Stimulated activated naive CD8-positive, alpha-beta T cell treated with anti-CD3 and anti-CD28 coated beads, Interleukin-15, amount 100 ng/mL, for 72 hours (primary cell): ENCODE measurements around the gene COG8.

Source experiments
- ATAC-seq: fragments of 150-1000 bp; cut with Tn5 transposase; 2 replicates; pipeline ENCODE4 v1.10.0; 2021; ENCODE audit warnings: mild to moderate bottlenecking, moderate library complexity
- DNase-seq, 2 donors: peaks; one replicate each; pipeline ENCODE4 v3.0.0; 2021 to 2022
- H3K27ac Mint-ChIP-seq, 2 donors: one replicate each; pipeline ENCODE4 v1.8.0; 2022; ENCODE audit warnings: mild to moderate bottlenecking in 2 of 2, mixed read lengths in 2 of 2, moderate library complexity in 2 of 2
- H3K27me3 Mint-ChIP-seq: one replicate; pipeline ENCODE4 v1.8.0; 2022; ENCODE audit warnings: mixed read lengths
- H3K4me1 Mint-ChIP-seq: one replicate; pipeline ENCODE4 v1.8.0; 2022; ENCODE audit warnings: mild to moderate bottlenecking, mixed read lengths
- H3K4me3 Mint-ChIP-seq, 2 donors: one replicate each; pipeline ENCODE4 v1.8.0; 2022; ENCODE audit warnings: mild to moderate bottlenecking in 2 of 2, mixed read lengths in 2 of 2, moderate library complexity in 1 of 2
- H3K9me3 Mint-ChIP-seq, 2 donors: one replicate each; pipeline ENCODE4 v1.8.0; 2022; ENCODE audit warnings: mixed read lengths in 2 of 2

Gene COG8

DNA sequence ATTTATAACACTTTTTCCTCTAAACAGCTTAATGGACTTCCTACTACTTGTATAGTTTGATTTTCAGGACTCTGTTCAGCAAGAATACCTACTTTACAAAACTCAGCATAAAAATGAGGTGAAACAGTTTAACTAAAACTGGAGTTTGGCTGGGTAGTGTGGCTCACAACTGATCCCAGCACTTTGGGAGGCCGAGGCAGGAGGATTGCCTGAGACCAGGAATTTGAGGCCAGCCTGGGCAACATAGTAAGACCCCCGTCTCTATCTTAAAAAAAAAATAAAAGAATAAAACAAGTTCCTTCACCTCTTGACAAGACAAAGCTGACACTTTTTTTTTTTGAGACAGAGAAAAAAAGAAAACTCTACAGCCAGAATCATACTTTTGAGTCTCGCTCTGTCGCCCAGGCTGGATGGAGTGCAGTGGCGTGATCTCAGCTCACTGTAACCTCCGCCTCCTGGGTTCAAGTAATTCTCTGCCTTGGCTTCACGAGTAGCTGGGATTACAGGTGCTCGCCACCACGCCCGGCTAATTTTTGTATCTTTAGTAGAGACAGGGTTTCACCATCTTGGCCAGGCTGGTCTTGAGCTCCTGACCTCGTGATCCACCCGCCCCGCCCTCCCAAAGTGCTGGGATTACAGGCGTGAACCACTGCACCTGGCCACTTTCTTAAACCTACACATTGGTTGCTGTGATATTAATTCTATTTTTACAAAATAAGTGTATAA is 11.6 kb downstream of the COG8 start:
- ATAC-seq (no peak), DNase-seq (no peak)
- peaks cover 85% of the 10 kb centered on the region for H3K4me1 Mint-ChIP-seq
- no peaks in the 10 kb centered on the region for H3K9me3 Mint-ChIP-seq
- peak overlapping the region; percentile 87 to 94 for H3K4me3 Mint-ChIP-seq
- no peaks in the 10 kb centered on the region for H3K27me3 Mint-ChIP-seq
- peak overlapping the region in 1 of 2 donors; percentile 52 for H3K27ac Mint-ChIP-seq

DNA sequence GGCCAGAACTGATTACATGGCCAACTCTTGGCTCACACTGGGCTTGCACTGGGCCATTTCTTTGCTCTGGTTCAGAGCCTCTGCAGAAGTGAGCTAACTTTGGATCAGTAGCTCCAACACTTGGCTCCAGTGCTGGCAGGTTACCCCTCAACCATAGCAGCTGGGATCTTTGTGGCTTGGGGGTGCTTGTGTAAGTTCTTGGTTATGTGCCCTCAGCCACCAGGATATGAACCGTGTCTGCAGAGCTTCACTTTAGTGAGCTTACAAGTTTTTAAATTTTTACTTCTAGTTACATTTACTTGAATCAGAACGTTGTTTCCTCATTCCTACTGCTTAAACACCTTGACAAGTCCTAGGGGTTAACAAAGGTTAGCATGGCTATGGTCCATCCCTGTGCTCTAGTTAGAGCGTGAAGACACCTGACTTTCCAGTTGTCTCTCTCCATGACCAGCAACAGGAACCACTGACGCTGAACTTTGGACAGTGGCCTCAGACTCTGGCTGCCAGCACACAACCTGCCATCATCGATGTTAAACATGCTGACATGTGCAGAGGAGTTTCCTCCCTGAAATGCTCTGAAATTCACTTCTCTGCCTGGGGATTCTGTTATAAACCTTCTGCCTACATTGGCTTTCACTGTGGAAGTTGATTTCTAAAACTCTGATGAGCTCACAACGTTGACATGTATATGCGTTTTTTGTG is 13.0 kb downstream of the COG8 start:
- peak overlapping the region; percentile 74 to 93 for H3K27ac Mint-ChIP-seq
- H3K4me1 Mint-ChIP-seq, result peaks cover 82% of the 10 kb centered on the region
- DNase-seq (no peak), ATAC-seq (no peak)
- H3K4me3 Mint-ChIP-seq, result peak overlapping the region; percentile 54 to 64
- no peaks in the 10 kb centered on the region for H3K9me3 Mint-ChIP-seq
- no peaks in the 10 kb centered on the region for H3K27me3 Mint-ChIP-seq

GRCh38 chr16:69325784-69326171 is 13.6 kb downstream of the COG8 start:
- H3K27me3 Mint-ChIP-seq, result no peaks in the 10 kb centered on the region
- no peaks in the 10 kb centered on the region for H3K9me3 Mint-ChIP-seq
- peaks cover 78% of the 10 kb centered on the region for H3K4me1 Mint-ChIP-seq
- DNase-seq (no peak), ATAC-seq (no peak)
- peak overlapping the region; percentile 54 to 64 for H3K4me3 Mint-ChIP-seq
- H3K27ac Mint-ChIP-seq, result peak overlapping the region; percentile 74 to 93

GRCh38 chr16:69324585-69325253 is 14.6 kb downstream of the COG8 start:
- no peak overlapping the region for H3K4me3 Mint-ChIP-seq
- H3K9me3 Mint-ChIP-seq, result no peaks in the 10 kb centered on the region
- no peaks in the 10 kb centered on the region for H3K27me3 Mint-ChIP-seq
- H3K4me1 Mint-ChIP-seq, result peaks cover 75% of the 10 kb centered on the region
- peak overlapping the region; percentile 89 to 90 for H3K27ac Mint-ChIP-seq
- no peak for DNase-seq
- ATAC-seq, result no peak

DNA sequence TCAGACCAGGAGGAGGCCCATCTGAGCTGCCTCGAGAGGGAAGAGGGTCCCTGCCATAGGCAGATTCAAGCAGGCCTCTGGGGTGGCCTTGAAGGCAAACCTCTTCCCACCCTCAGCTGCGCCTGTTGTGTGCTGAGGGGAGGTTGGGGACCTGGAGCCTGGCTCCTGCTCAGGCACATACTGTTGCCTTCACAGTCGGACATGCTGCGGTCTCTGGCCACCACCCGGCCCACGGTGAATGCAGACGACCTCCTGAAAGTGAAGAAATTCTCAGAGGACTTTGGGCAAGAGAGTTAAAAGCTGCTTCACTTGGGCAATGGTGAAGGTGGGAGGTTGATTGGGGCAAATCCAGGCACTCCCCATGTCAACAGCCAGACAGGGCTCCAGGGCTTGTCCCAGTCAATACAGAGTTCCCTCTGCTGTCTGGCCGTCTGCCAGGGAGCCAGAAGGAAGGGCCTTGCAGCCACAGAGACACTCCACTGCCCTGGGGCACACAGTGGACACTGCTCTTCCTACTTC is 15.3 kb downstream of the COG8 start:
- DNase-seq (no peak), ATAC-seq (no peak)
- peak overlapping the region in 1 of 2 donors; percentile 81 for H3K27ac Mint-ChIP-seq
- no peaks in the 10 kb centered on the region for H3K9me3 Mint-ChIP-seq
- H3K27me3 Mint-ChIP-seq, result no peaks in the 10 kb centered on the region
- peaks cover 68% of the 10 kb centered on the region for H3K4me1 Mint-ChIP-seq
- H3K4me3 Mint-ChIP-seq, result no peak overlapping the region

DNA sequence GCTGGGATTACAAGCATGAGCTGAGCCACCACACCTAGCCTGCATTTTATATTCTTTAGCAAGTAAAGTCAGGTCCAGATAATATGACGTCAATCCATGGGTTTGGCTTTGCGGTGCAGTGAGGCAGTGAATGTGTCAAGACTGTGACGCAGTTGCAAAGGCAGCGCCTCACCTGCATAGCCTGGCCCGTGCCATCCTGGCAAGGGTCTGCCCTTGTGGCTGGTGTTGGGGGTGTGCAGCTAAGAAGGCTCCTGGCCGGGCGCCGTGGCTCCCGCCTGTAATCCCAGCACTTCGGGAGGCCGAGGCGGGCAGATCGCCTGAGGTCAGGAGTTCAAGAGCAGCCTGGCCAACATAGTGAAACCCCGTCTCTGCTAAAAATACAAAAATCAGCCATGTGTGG is 15.9 kb downstream of the COG8 start:
- Mint-ChIP-seq H3K27ac (peak overlapping the region in 1 of 2 donors; percentile 84), H3K4me3 (no peak overlapping the region), H3K9me3 (no peaks in the 10 kb centered on the region), H3K4me1 (peaks cover 62% of the 10 kb centered on the region), H3K27me3 (no peaks in the 10 kb centered on the region)
- ATAC-seq (no peak), DNase-seq (no peak)

- ATAC-seq (no peak), DNase-seq (no peak)
- H3K27ac Mint-ChIP-seq, result peak overlapping the region in 1 of 2 donors; percentile 5
- H3K4me1 Mint-ChIP-seq, result peaks cover 55% of the 10 kb centered on the region
- no peaks in the 10 kb centered on the region for H3K9me3 Mint-ChIP-seq
- no peaks in the 10 kb centered on the region for H3K27me3 Mint-ChIP-seq
- H3K4me3 Mint-ChIP-seq, result no peak overlapping the region
Observed at GRCh38 chr16:69322343-69322742, 17.0 kb downstream of the COG8 start.

DNA sequence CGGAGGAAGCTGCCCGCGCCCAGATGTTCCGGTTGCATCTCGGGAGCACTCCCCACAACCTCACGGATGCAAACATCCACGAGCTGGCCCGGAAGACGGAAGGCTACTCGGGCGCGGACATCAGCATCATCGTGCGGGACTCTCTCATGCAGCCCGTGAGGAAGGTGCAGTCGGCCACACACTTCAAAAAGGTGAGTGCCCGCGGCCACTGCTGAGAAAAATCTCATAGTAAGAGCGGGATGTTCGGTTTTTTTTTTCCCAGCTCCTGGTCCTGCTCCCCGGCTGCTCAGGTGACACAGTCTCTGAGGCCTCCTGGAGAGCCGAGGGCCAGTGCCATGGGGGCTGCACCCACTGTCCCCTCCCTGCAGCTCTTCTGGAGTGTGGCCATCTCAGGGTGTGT is 18.3 kb downstream of the COG8 start:
- Mint-ChIP-seq H3K4me1 (peaks cover 50% of the 10 kb centered on the region), H3K27ac (peak overlapping the region in 1 of 2 donors; percentile 94), H3K27me3 (no peaks in the 10 kb centered on the region)

GRCh38 chr16:69320740-69321073 is 18.7 kb downstream of the COG8 start:
- Mint-ChIP-seq H3K27ac (peak overlapping the region in 1 of 2 donors; percentile 94), H3K9me3 (no peaks in the 10 kb centered on the region), H3K4me3 (no peak overlapping the region), H3K27me3 (no peaks in the 10 kb centered on the region), H3K4me1 (peaks cover 50% of the 10 kb centered on the region)
- DNase-seq, result no peak
- no peak for ATAC-seq

More for the DNA sequence above, 18.3 kb downstream of the COG8 start:
- H3K4me3 Mint-ChIP-seq, result no peak overlapping the region
- H3K9me3 Mint-ChIP-seq, result no peaks in the 10 kb centered on the region
- DNase-seq, result no peak
- no peak for ATAC-seq

- Mint-ChIP-seq H3K9me3 (no peaks in the 10 kb centered on the region), H3K4me1 (peaks cover 44% of the 10 kb centered on the region), H3K27me3 (no peaks in the 10 kb centered on the region), H3K4me3 (no peak overlapping the region), H3K27ac (peak overlapping the region in 1 of 2 donors; percentile 87)
- DNase-seq (no peak), ATAC-seq (no peak)
Observed at GRCh38 chr16:69319826-69320739, 19.3 kb downstream of the COG8 start.

GRCh38 chr16:69319381-69319780 is 20.0 kb downstream of the COG8 start:
- ATAC-seq (no peak), DNase-seq (no peak)
- no peaks in the 10 kb centered on the region for H3K27me3 Mint-ChIP-seq
- peaks cover 39% of the 10 kb centered on the region for H3K4me1 Mint-ChIP-seq
- H3K4me3 Mint-ChIP-seq, result no peak overlapping the region
- no peaks in the 10 kb centered on the region for H3K9me3 Mint-ChIP-seq
- peak overlapping the region in 1 of 2 donors; percentile 87 for H3K27ac Mint-ChIP-seq

- DNase-seq (no peak), ATAC-seq (no peak)
- H3K4me1 Mint-ChIP-seq, result peaks cover 39% of the 10 kb centered on the region
- no peak overlapping the region for H3K27ac Mint-ChIP-seq
- H3K9me3 Mint-ChIP-seq, result no peaks in the 10 kb centered on the region
- H3K4me3 Mint-ChIP-seq, result no peak overlapping the region
- H3K27me3 Mint-ChIP-seq, result no peaks in the 10 kb centered on the region
Observed at GRCh38 chr16:69318911-69319289, 20.5 kb downstream of the COG8 start.

- DNase-seq (no peak), ATAC-seq (no peak)
- Mint-ChIP-seq H3K27ac (peak overlapping the region in 1 of 2 donors; percentile 84), H3K4me1 (peaks cover 39% of the 10 kb centered on the region), H3K27me3 (no peaks in the 10 kb centered on the region), H3K9me3 (no peaks in the 10 kb centered on the region), H3K4me3 (no peak overlapping the region)
Observed at GRCh38 chr16:69318177-69318910, 21.0 kb downstream of the COG8 start.

DNA sequence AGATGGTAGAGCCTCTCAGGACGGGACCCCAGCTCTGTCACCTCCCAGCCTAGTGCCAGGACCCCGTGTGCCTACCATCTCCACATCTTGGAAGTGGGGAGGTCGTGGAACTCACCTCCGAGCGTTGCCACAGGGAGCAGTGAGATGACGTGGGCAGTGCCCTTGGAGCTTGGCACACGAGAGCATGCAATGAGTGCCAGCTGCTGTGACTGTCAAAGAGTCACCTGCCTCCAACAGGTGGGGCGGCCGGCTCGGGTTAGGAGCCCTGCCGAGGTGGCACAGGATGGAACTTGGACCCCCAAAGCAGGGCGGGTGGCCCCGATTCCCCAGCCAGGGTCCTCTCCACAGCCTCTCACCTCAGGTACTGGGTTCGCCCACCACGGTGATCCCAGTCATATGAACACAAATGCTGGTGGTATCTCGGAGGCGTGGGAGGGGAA is 22.7 kb downstream of the COG8 start:
- ATAC-seq (no peak), DNase-seq (no peak)
- peaks cover 44% of the 10 kb centered on the region for H3K4me1 Mint-ChIP-seq
- no peaks in the 10 kb centered on the region for H3K9me3 Mint-ChIP-seq
- H3K27ac Mint-ChIP-seq, result peak overlapping the region; percentile 23 to 35
- no peak overlapping the region for H3K4me3 Mint-ChIP-seq
- H3K27me3 Mint-ChIP-seq, result no peaks in the 10 kb centered on the region
